ENCODE data around the gene GRK5. TPM values are rescaled to one million over a fixed set of nuclear protein-coding genes. Genes with fewer than 3 reads are reported as not detected.
"Not testable (repeated sequence)": the region's sequence is repeated elsewhere in the genome, so short reads cannot be mapped to it uniquely, and the experiment has no call there.

The GRK5 gene
- total RNA-seq, 1 experiment from 2014 or later, result 58.2 TPM

- Histone ChIP-seq H3K9me3 (ENCODE audit: low read depth, low read length, poor library complexity, severe bottlenecking) (no peaks in the 10 kb centered on the region), H3K36me3 (ENCODE audit: insufficient read depth, low read length, poor library complexity, severe bottlenecking) (peaks cover 50% of the 10 kb centered on the region), H3K27me3 (replicated peaks; ENCODE audit: insufficient read depth, low read depth, low read length, poor library complexity) (no peaks in the 10 kb centered on the region), H3K4me3 (ENCODE audit: low read depth, low read length, poor library complexity, severe bottlenecking) (no peak overlapping the region), H3K27ac (ENCODE audit: low read depth, low read length, poor library complexity, severe bottlenecking) (no peak overlapping the region), H3K4me1 (ENCODE audit: insufficient read depth, low read length, poor library complexity, severe bottlenecking) (no peaks in the 10 kb centered on the region)
- no TSS peak for BruUV-seq (replicated peaks)
- intact Hi-C loops (cut with micrococcal nuclease; ENCODE audit: unreplicated experiment), result no loop called here
- POLR2A ChIA-PET (ENCODE audit: low non-redundant PET), result no interaction called here
- CTCF ChIA-PET, result no interaction called here
- TF ChIP-seq CTCF (conservative IDR thresholded peaks at IDR 0.05; ENCODE audit: low read depth, low read length) (no peak), EZH2 (IDR thresholded peaks at IDR 0.05; ENCODE audit: borderline replicate concordance, low read depth, low read length, poor library complexity, severe bottlenecking) (no peak)
- no peak for DNase-seq (ENCODE audit: low spot score)
These were observed 224.4 kb downstream of the GRK5 start for GRCh38 chr10:119431773-119432135.

DNA sequence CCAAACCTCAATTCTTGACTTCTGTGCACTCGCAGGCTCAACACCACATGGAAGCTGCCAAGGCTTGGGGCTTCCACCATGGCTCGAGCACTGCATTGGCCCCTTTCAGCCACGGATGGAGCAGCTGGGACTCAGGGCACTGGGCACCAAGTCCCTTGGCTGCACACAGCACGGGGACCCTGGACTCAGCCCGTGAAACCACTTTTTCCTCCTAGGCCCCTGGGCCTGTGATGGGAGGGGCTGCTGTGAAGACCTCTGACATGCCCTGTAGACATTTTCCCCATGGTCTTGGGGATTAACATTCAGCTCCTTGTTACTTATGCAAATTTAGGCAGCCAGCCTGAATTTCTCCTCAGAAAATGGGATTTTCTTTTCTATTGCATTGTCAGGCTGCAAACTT, 227.6 kb downstream of the GRK5 start:
- intact Hi-C loops (cut with micrococcal nuclease; ENCODE audit: unreplicated experiment); POLR2A ChIA-PET (ENCODE audit: low non-redundant PET); H3K27me3 ChIP-seq (replicated peaks; ENCODE audit: insufficient read depth, low read depth, low read length, poor library complexity); DNase-seq (ENCODE audit: low spot score); H3K4me3 ChIP-seq (ENCODE audit: low read depth, low read length, poor library complexity, severe bottlenecking); H3K9me3 ChIP-seq (ENCODE audit: low read depth, low read length, poor library complexity, severe bottlenecking); H3K4me1 ChIP-seq (ENCODE audit: insufficient read depth, low read length, poor library complexity, severe bottlenecking); H3K27ac ChIP-seq (ENCODE audit: low read depth, low read length, poor library complexity, severe bottlenecking); BruUV-seq (replicated peaks); CTCF ChIA-PET: not testable (repeated sequence)
- peaks cover 38% of the 10 kb centered on the region for H3K36me3 ChIP-seq (ENCODE audit: insufficient read depth, low read length, poor library complexity, severe bottlenecking)

DNA sequence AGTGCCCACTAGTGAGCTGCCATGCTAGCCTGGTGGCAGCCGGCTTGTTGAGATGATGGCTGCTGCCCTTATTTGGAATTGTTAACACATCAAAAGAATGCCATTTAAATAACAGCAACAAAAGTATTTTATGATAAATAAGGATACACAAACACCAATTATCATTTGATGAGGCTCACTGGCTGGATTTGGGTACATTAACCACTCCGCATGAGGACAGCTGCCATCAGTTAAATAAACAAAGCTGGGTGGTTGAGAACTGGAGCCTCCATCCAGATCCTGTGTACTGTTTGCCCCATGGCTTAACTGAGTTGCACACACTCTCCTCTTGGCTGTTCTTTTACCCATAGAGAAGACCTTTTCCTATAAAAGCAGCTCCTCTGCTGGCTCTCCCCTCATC, 231.3 kb downstream of the GRK5 start:
- Histone ChIP-seq H3K27me3 (replicated peaks; ENCODE audit: insufficient read depth, low read depth, low read length, poor library complexity) (no peaks in the 10 kb centered on the region), H3K4me1 (ENCODE audit: insufficient read depth, low read length, poor library complexity, severe bottlenecking) (no peaks in the 10 kb centered on the region), H3K36me3 (ENCODE audit: insufficient read depth, low read length, poor library complexity, severe bottlenecking) (peaks cover 17% of the 10 kb centered on the region), H3K4me3 (ENCODE audit: low read depth, low read length, poor library complexity, severe bottlenecking) (no peak overlapping the region), H3K9me3 (ENCODE audit: low read depth, low read length, poor library complexity, severe bottlenecking) (no peaks in the 10 kb centered on the region), H3K27ac (ENCODE audit: low read depth, low read length, poor library complexity, severe bottlenecking) (no peak overlapping the region)
- intact Hi-C loops (cut with micrococcal nuclease; ENCODE audit: unreplicated experiment), result no loop called here
- no peak for DNase-seq (ENCODE audit: low spot score)
- ChIA-PET CTCF (interaction anchor here (0.7 kb wide), 1 partner anchor 683 kb away, joined by 3 read pairs; no protein-coding TSS in a partner anchor), POLR2A (ENCODE audit: low non-redundant PET) (no interaction called here)
- TF ChIP-seq EZH2 (IDR thresholded peaks at IDR 0.05; ENCODE audit: borderline replicate concordance, low read depth, low read length, poor library complexity, severe bottlenecking) (no peak), CTCF (conservative IDR thresholded peaks at IDR 0.05; ENCODE audit: low read depth, low read length) (no peak)
- no TSS peak for BruUV-seq (replicated peaks)

GRCh38 chr10:119439922-119440321, 232.6 kb downstream of the GRK5 start:
- TF ChIP-seq CTCF (conservative IDR thresholded peaks at IDR 0.05; ENCODE audit: low read depth, low read length) (no peak), EZH2 (IDR thresholded peaks at IDR 0.05; ENCODE audit: borderline replicate concordance, low read depth, low read length, poor library complexity, severe bottlenecking) (no peak)
- POLR2A ChIA-PET (ENCODE audit: low non-redundant PET), result no interaction called here
- H3K4me1 ChIP-seq (ENCODE audit: insufficient read depth, low read length, poor library complexity, severe bottlenecking), result no peaks in the 10 kb centered on the region
- no peak overlapping the region for H3K4me3 ChIP-seq (ENCODE audit: low read depth, low read length, poor library complexity, severe bottlenecking)
- H3K36me3 ChIP-seq (ENCODE audit: insufficient read depth, low read length, poor library complexity, severe bottlenecking), result peaks cover 16% of the 10 kb centered on the region
- no peaks in the 10 kb centered on the region for H3K9me3 ChIP-seq (ENCODE audit: low read depth, low read length, poor library complexity, severe bottlenecking)
- no TSS peak for BruUV-seq (replicated peaks)
- CTCF ChIA-PET, result no interaction called here
- no peak for DNase-seq (ENCODE audit: low spot score)
- no peak overlapping the region for H3K27ac ChIP-seq (ENCODE audit: low read depth, low read length, poor library complexity, severe bottlenecking)
- no peaks in the 10 kb centered on the region for H3K27me3 ChIP-seq (replicated peaks; ENCODE audit: insufficient read depth, low read depth, low read length, poor library complexity)
- intact Hi-C loops (cut with micrococcal nuclease; ENCODE audit: unreplicated experiment), result no loop called here
